ENCODE data around the gene YWHAG. TPM values are rescaled to one million over a fixed set of nuclear protein-coding genes. Genes with fewer than 3 reads are reported as not detected.

YWHAG gene
- total RNA-seq, 2 experiments from 2014 or later = 138 to 143 TPM

GRCh38 chr7:76354981-76355730 lies 3.6 kb downstream of the YWHAG start:
- no peak for ATAC-seq
- ChIA-PET POLR2A (interaction anchor here (1.5 kb wide), 2 partner anchors 28 to 37 kb away, joined by 4 to 7 read pairs; no protein-coding TSS in a partner anchor), CTCF (no interaction called here)
- H3K36me3 Mint-ChIP-seq (ENCODE audit: low read depth) = peaks cover 61% of the 10 kb centered on the region
- H3K27ac Mint-ChIP-seq = no peak overlapping the region
- peaks cover 59% of the 10 kb centered on the region for H3K4me1 Mint-ChIP-seq (ENCODE audit: low read depth)
- H3K9me3 Mint-ChIP-seq = no peaks in the 10 kb centered on the region
- no peak overlapping the region for H3K4me3 Mint-ChIP-seq
- no peak for TF ChIP-seq CTCF (IDR thresholded peaks at IDR 0.05)
- intact Hi-C loops (cut with micrococcal nuclease) = no loop called here
- DNase-seq = no peak
- H3K27me3 Mint-ChIP-seq = no peaks in the 10 kb centered on the region

GRCh38 chr7:76354516-76354915 lies 4.3 kb downstream of the YWHAG start:
- peaks cover 60% of the 10 kb centered on the region for H3K4me1 Mint-ChIP-seq (ENCODE audit: low read depth)
- ATAC-seq = no peak
- intact Hi-C loops (cut with micrococcal nuclease) = no loop called here
- TF ChIP-seq CTCF (IDR thresholded peaks at IDR 0.05) = no peak
- peaks cover 67% of the 10 kb centered on the region for H3K36me3 Mint-ChIP-seq (ENCODE audit: low read depth)
- H3K27me3 Mint-ChIP-seq = no peaks in the 10 kb centered on the region
- DNase-seq = no peak
- no peak overlapping the region for H3K27ac Mint-ChIP-seq
- ChIA-PET POLR2A (interaction anchor here (1.2 to 1.5 kb wide), 3 partner anchors 11 to 37 kb away, joined by 3 to 7 read pairs (median 4); no protein-coding TSS in a partner anchor), CTCF (no interaction called here)
- no peak overlapping the region for H3K4me3 Mint-ChIP-seq
- H3K9me3 Mint-ChIP-seq = no peaks in the 10 kb centered on the region

- intact Hi-C loops (cut with micrococcal nuclease) = no loop called here
- Mint-ChIP-seq H3K36me3 (ENCODE audit: low read depth) (peaks cover 73% of the 10 kb centered on the region), H3K4me1 (ENCODE audit: low read depth) (peaks cover 63% of the 10 kb centered on the region), H3K4me3 (no peak overlapping the region), H3K9me3 (no peaks in the 10 kb centered on the region), H3K27ac (no peak overlapping the region), H3K27me3 (no peaks in the 10 kb centered on the region)
- no peak for ATAC-seq
- no peak for DNase-seq
- CTCF ChIA-PET = interaction anchor here (1.1 to 1.4 kb wide), 2 partner anchors 11 to 23 kb away, joined by 3 read pairs; no protein-coding TSS in a partner anchor
- POLR2A ChIA-PET = interaction anchor here (1.2 to 1.5 kb wide), 3 partner anchors 10 to 27 kb away, joined by 3 to 7 read pairs (median 3); no protein-coding TSS in a partner anchor
- no peak for TF ChIP-seq CTCF (IDR thresholded peaks at IDR 0.05)
Measured at GRCh38 chr7:76353744-76354143, 5.0 kb downstream of the YWHAG start.

- peaks cover 73% of the 10 kb centered on the region for H3K36me3 Mint-ChIP-seq (ENCODE audit: low read depth)
- ATAC-seq (no peak), DNase-seq (no peak)
- H3K27ac Mint-ChIP-seq = no peak overlapping the region
- no peak for TF ChIP-seq CTCF (IDR thresholded peaks at IDR 0.05)
- intact Hi-C loops (cut with micrococcal nuclease) = no loop called here
- CTCF ChIA-PET = interaction anchor here (0.9 to 1.4 kb wide), 4 partner anchors 12 to 39 kb away, joined by 3 to 4 read pairs (median 4); no protein-coding TSS in a partner anchor
- POLR2A ChIA-PET = interaction anchor here (0.9 to 1.5 kb wide), 3 partner anchors 13 to 34 kb away, joined by 3 to 5 read pairs (median 4); no protein-coding TSS in a partner anchor
- H3K9me3 Mint-ChIP-seq = no peaks in the 10 kb centered on the region
- H3K4me1 Mint-ChIP-seq (ENCODE audit: low read depth) = peaks cover 70% of the 10 kb centered on the region
- H3K4me3 Mint-ChIP-seq = no peak overlapping the region
- no peaks in the 10 kb centered on the region for H3K27me3 Mint-ChIP-seq
Measured at GRCh38 chr7:76352193-76352592, 6.6 kb downstream of the YWHAG start.

GRCh38 chr7:76351372-76351771 lies 7.4 kb downstream of the YWHAG start:
- Mint-ChIP-seq H3K9me3 (no peaks in the 10 kb centered on the region), H3K27ac (no peak overlapping the region), H3K4me3 (no peak overlapping the region), H3K27me3 (no peaks in the 10 kb centered on the region), H3K36me3 (ENCODE audit: low read depth) (peaks cover 76% of the 10 kb centered on the region), H3K4me1 (ENCODE audit: low read depth) (peaks cover 72% of the 10 kb centered on the region)
- CTCF ChIA-PET = interaction anchor here (0.9 to 1.4 kb wide), 3 partner anchors 12 to 38 kb away, joined by 3 to 4 read pairs (median 4); no protein-coding TSS in a partner anchor
- intact Hi-C loops (cut with micrococcal nuclease) = no loop called here
- TF ChIP-seq CTCF (IDR thresholded peaks at IDR 0.05) = no peak
- DNase-seq = no peak
- POLR2A ChIA-PET = interaction anchor here (1.4 to 1.8 kb wide), 3 partner anchors 13 to 33 kb away, joined by 4 to 8 read pairs (median 5); no protein-coding TSS in a partner anchor
- no peak for ATAC-seq

All from activated CD8-positive, alpha-beta T cell treated with anti-CD3 and anti-CD28 coated beads for 36 hours (primary cell).